Parathyroid adenoma (tissue), 2 donors: ENCODE results near the gene PCDH15.

ENCODE experiments used
- H2AFZ ChIP-seq: fragments of 300-600 bp; sonication (generic); one replicate; pipeline ENCODE4 v1.7.0; 2017; ENCODE audit warnings: antibody characterized with exemption, mild to moderate bottlenecking
- H3K27ac ChIP-seq: fragments of 300-600 bp; sonication (generic); one replicate; pipeline ENCODE4 v1.7.0; 2017
- H3K27me3 ChIP-seq: fragments of 300-600 bp; sonication (generic); one replicate; pipeline ENCODE4 v1.7.0; 2017; ENCODE audit warnings: low read length; ENCODE audit not compliant: control insufficient read depth, insufficient read depth
- H3K36me3 ChIP-seq: fragments of 300-600 bp; sonication (generic); one replicate; pipeline ENCODE4 v1.7.0; 2017; ENCODE audit warnings: low read length; ENCODE audit not compliant: control insufficient read depth, insufficient read depth
- H3K4me1 ChIP-seq: fragments of 300-600 bp; sonication (generic); one replicate; pipeline ENCODE4 v1.7.0; 2017; ENCODE audit warnings: control low read depth
- H3K4me2 ChIP-seq: fragments of 300-600 bp; sonication (generic); one replicate; pipeline ENCODE4 v1.7.0; 2017; ENCODE audit warnings: low read length
- H3K4me3 ChIP-seq: fragments of 300-600 bp; sonication (generic); one replicate; pipeline ENCODE4 v1.7.0; 2017; ENCODE audit warnings: low read depth, low read length
- H3K79me2 ChIP-seq: fragments of 300-600 bp; sonication (generic); one replicate; pipeline ENCODE4 v1.7.0; 2017; ENCODE audit warnings: control low read depth
- H3K9ac ChIP-seq: fragments of 300-600 bp; sonication (generic); one replicate; pipeline ENCODE4 v1.7.0; 2017; ENCODE audit warnings: mild to moderate bottlenecking
- H3K9me3 ChIP-seq: fragments of 300-600 bp; sonication (generic); one replicate; pipeline ENCODE4 v1.7.0; 2017; ENCODE audit warnings: low read length; ENCODE audit not compliant: control insufficient read depth
- TF ChIP-seq, protein P1 (sequence below): fragments of 300-600 bp; sonication (generic); IDR thresholded peaks from one replicate; pipeline ENCODE4 v1.7.0; 2017; ENCODE audit warnings: antibody characterized with exemption, mild to moderate bottlenecking
- donor health status: primary hyperparathyroidism.

The PCDH15 gene

GRCh38 chr10:53898532-53898931 lies 902.5 kb downstream of the PCDH15 start:
- H3K27ac ChIP-seq = no peak overlapping the region
- no peaks in the 10 kb centered on the region for H3K9me3 ChIP-seq
- TF ChIP-seq, protein P1, sequence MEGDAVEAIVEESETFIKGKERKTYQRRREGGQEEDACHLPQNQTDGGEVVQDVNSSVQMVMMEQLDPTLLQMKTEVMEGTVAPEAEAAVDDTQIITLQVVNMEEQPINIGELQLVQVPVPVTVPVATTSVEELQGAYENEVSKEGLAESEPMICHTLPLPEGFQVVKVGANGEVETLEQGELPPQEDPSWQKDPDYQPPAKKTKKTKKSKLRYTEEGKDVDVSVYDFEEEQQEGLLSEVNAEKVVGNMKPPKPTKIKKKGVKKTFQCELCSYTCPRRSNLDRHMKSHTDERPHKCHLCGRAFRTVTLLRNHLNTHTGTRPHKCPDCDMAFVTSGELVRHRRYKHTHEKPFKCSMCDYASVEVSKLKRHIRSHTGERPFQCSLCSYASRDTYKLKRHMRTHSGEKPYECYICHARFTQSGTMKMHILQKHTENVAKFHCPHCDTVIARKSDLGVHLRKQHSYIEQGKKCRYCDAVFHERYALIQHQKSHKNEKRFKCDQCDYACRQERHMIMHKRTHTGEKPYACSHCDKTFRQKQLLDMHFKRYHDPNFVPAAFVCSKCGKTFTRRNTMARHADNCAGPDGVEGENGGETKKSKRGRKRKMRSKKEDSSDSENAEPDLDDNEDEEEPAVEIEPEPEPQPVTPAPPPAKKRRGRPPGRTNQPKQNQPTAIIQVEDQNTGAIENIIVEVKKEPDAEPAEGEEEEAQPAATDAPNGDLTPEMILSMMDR = no peak
- H3K9ac ChIP-seq = no peak overlapping the region
- H3K4me2 ChIP-seq = no peak overlapping the region
- H2AFZ ChIP-seq = no peak overlapping the region
- H3K27me3 ChIP-seq = no peaks in the 10 kb centered on the region
- H3K4me3 ChIP-seq = no peak overlapping the region
- no peaks in the 10 kb centered on the region for H3K36me3 ChIP-seq
- H3K79me2 ChIP-seq = no peaks in the 10 kb centered on the region
- no peaks in the 10 kb centered on the region for H3K4me1 ChIP-seq

- Histone ChIP-seq H3K4me3 (no peak overlapping the region), H3K4me1 (no peaks in the 10 kb centered on the region), H3K27ac (no peak overlapping the region), H3K4me2 (no peak overlapping the region), H3K36me3 (no peaks in the 10 kb centered on the region), H3K9ac (no peak overlapping the region), H3K27me3 (no peaks in the 10 kb centered on the region), H3K79me2 (no peaks in the 10 kb centered on the region), H3K9me3 (no peaks in the 10 kb centered on the region), H2AFZ (no peak overlapping the region)
- TF ChIP-seq, protein P1 = no peak
These were observed 906.9 kb downstream of the PCDH15 start for GRCh38 chr10:53894145-53894544.

GRCh38 chr10:53893061-53893460 lies 908.0 kb downstream of the PCDH15 start:
- Histone ChIP-seq H3K27ac (no peak overlapping the region), H3K4me1 (no peaks in the 10 kb centered on the region), H3K79me2 (no peaks in the 10 kb centered on the region), H3K27me3 (no peaks in the 10 kb centered on the region), H3K36me3 (no peaks in the 10 kb centered on the region), H3K9me3 (no peaks in the 10 kb centered on the region), H2AFZ (no peak overlapping the region), H3K4me3 (no peak overlapping the region), H3K4me2 (no peak overlapping the region), H3K9ac (no peak overlapping the region)
- TF ChIP-seq, protein P1 = no peak

DNA sequence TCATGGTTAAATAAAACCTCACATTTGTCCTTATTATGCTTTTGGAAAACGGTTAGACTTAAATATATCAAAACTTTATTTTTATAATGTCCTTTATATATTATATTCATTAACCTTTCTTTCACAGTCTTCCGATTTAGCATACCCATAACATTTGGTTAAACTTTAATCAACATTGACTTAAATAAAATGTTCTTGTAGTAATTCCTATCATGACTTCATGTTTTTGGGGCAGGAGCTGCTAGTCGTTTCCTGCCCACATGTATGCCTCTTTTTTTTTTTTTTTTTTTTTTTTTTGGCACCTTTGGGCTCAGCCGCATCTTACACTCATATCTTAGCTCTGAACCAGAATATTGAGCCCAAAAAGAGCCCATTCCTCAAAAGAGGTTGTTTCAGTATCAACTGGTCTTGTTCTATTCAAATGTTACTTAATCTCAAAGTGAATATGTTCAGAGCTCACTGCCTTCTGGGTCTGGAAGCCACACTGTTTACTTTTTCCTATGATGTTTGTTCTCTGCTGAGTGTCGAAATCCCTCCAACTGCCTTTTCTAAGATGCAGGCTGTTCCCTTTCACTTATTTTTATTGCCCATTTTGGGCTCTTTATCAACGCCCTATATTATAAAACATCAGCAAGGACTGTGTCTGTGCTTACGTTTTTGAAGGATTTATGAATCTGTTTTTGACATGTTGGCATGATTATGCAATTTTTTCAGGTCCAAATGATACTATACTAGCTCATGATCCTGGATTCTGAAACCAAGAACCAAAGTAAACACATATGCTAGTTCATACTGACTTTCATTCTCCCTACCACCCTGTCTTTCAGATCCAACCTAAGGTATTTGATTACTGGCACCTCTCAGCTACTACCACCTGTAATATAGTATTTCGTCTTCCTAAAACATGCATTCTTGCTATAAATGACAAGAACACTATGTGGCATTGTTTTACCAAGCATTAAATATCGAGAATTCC lies 914.4 kb downstream of the PCDH15 start:
- no peaks in the 10 kb centered on the region for H3K9me3 ChIP-seq
- no peak overlapping the region for H2AFZ ChIP-seq
- H3K27me3 ChIP-seq = no peaks in the 10 kb centered on the region
- H3K4me3 ChIP-seq = no peak overlapping the region
- no peaks in the 10 kb centered on the region for H3K4me1 ChIP-seq
- H3K4me2 ChIP-seq = no peak overlapping the region
- no peak overlapping the region for H3K27ac ChIP-seq
- H3K36me3 ChIP-seq = no peaks in the 10 kb centered on the region
- H3K79me2 ChIP-seq = no peaks in the 10 kb centered on the region
- TF ChIP-seq, protein P1 = no peak
- H3K9ac ChIP-seq = no peak overlapping the region
